H9 (cell line): ENCODE results near the gene MORF4L1. TPM values are rescaled to one million over a fixed set of nuclear protein-coding genes. Genes with fewer than 3 reads are reported as not detected.

Experiments used
- DNase-seq: peaks from one replicate; pipeline ENCODE4 v3.0.0-alpha.2; 2017
- H2AFZ ChIP-seq: one replicate; pipeline ENCODE4 v1.6.1; 2013; ENCODE audit warnings: mild to moderate bottlenecking, low read length, control low read depth, moderate library complexity
- H2AK5ac ChIP-seq: 2 replicates; pipeline ENCODE4 v1.6.1; 2013; ENCODE audit warnings: low read length, control low read depth, mixed read lengths; ENCODE audit not compliant: insufficient read length
- H2BK120ac ChIP-seq: one replicate; pipeline ENCODE4 v1.6.1; 2013; ENCODE audit warnings: low read depth, mild to moderate bottlenecking, low read length, control low read depth, inconsistent platforms; ENCODE audit not compliant: poor library complexity, severe bottlenecking
- H2BK12ac ChIP-seq: 2 replicates; pipeline ENCODE4 v1.6.1; 2013; ENCODE audit warnings: low read length, control low read depth, mixed read lengths, low read depth; ENCODE audit not compliant: insufficient read length
- H2BK15ac ChIP-seq: 2 replicates; pipeline ENCODE4 v1.6.1; 2013; ENCODE audit warnings: low read depth, low read length, control low read depth
- H2BK20ac ChIP-seq: one replicate; pipeline ENCODE4 v1.6.1; 2013; ENCODE audit warnings: low read depth, mild to moderate bottlenecking, low read length, control low read depth, inconsistent platforms; ENCODE audit not compliant: poor library complexity, severe bottlenecking
- H2BK5ac ChIP-seq: 2 replicates; pipeline ENCODE4 v1.6.1; 2013; ENCODE audit warnings: low read length, control low read depth, mixed read lengths; ENCODE audit not compliant: insufficient read length
- H3K14ac ChIP-seq: 2 replicates; pipeline ENCODE4 v1.6.1; 2013; ENCODE audit warnings: low read length, control low read depth; ENCODE audit not compliant: insufficient read depth
- H3K18ac ChIP-seq: 2 replicates; pipeline ENCODE4 v1.6.1; 2013; ENCODE audit warnings: low read depth, mild to moderate bottlenecking, mixed read lengths, low read length, control low read depth; ENCODE audit not compliant: insufficient read length
- H3K23ac ChIP-seq: 2 replicates; pipeline ENCODE4 v1.6.1; 2013; ENCODE audit warnings: low read length, control low read depth, mixed read lengths, low read depth; ENCODE audit not compliant: insufficient read length
- H3K23me2 ChIP-seq: 2 replicates; pipeline ENCODE4 v1.6.1; 2013; ENCODE audit warnings: low read depth, mild to moderate bottlenecking, mixed read lengths, low read length, control low read depth; ENCODE audit not compliant: insufficient read length, poor library complexity, severe bottlenecking
- H3K27ac ChIP-seq: 2 replicates; pipeline ENCODE4 v1.5.1; 2013; ENCODE audit warnings: low read length, control low read depth, mixed read lengths, low read depth; ENCODE audit not compliant: insufficient read length
- H3K27me3 ChIP-seq: 2 replicates; pipeline ENCODE4 v1.6.1; 2013; ENCODE audit warnings: low read length, control low read depth, inconsistent platforms; ENCODE audit not compliant: insufficient read depth
- H3K4ac ChIP-seq: 2 replicates; pipeline ENCODE4 v1.6.1; 2013; ENCODE audit warnings: low read depth, mild to moderate bottlenecking, control low read depth, inconsistent platforms, low read length, moderate library complexity
- H3K4me1 ChIP-seq: 2 replicates; pipeline ENCODE4 v1.6.1; 2013; ENCODE audit warnings: low read length, control low read depth, inconsistent platforms; ENCODE audit not compliant: insufficient read depth
- H3K4me2 ChIP-seq: 2 replicates; pipeline ENCODE4 v1.6.1; 2013; ENCODE audit warnings: low read length, control low read depth, mixed read lengths; ENCODE audit not compliant: insufficient read length, insufficient read depth
- H3K56ac ChIP-seq: 2 replicates; pipeline ENCODE4 v1.6.1; 2013; ENCODE audit warnings: low read depth, mild to moderate bottlenecking, mixed read lengths, low read length, control low read depth; ENCODE audit not compliant: insufficient read length
- H3K79me1 ChIP-seq: 2 replicates; pipeline ENCODE4 v1.6.1; 2013; ENCODE audit warnings: low read depth, mild to moderate bottlenecking, moderate library complexity, low read length, control low read depth, inconsistent platforms; ENCODE audit not compliant: insufficient read depth, poor library complexity, severe bottlenecking
- H3K79me2 ChIP-seq: 2 replicates; pipeline ENCODE4 v1.6.1; 2013; ENCODE audit warnings: low read length, control low read depth, inconsistent platforms; ENCODE audit not compliant: insufficient read depth
- H3K9ac ChIP-seq: 2 replicates; pipeline ENCODE4 v1.6.1; 2013; ENCODE audit warnings: low read length, control low read depth, mixed read lengths; ENCODE audit not compliant: insufficient read length; ENCODE audit errors: extremely low read depth
- H3K9me3 ChIP-seq: one replicate; pipeline ENCODE4 v1.6.1; 2013; ENCODE audit warnings: low read depth, low read length, inconsistent platforms; ENCODE audit not compliant: control insufficient read depth
- H3T11ph ChIP-seq: one replicate; pipeline ENCODE4 v1.6.1; 2013; ENCODE audit warnings: mild to moderate bottlenecking, low read length, control low read depth, inconsistent platforms
- H4K20me1 ChIP-seq: one replicate; pipeline ENCODE4 v1.6.1; 2013; ENCODE audit not compliant: control insufficient read depth, insufficient read length, insufficient read depth
- H4K5ac ChIP-seq: 2 replicates; pipeline ENCODE4 v1.6.1; 2013; ENCODE audit warnings: low read depth, mild to moderate bottlenecking, mixed read lengths, low read length, control low read depth; ENCODE audit not compliant: insufficient read length
- H4K8ac ChIP-seq: replicated peaks from 2 replicates; pipeline ENCODE4 v1.6.1; 2013; ENCODE audit warnings: low read length, control low read depth, mixed read lengths, low read depth; ENCODE audit not compliant: insufficient read length
- H4K91ac ChIP-seq: 2 replicates; pipeline ENCODE4 v1.6.1; 2013; ENCODE audit warnings: low read depth, mild to moderate bottlenecking, moderate library complexity, mixed read lengths, low read length, control low read depth; ENCODE audit not compliant: insufficient read length
- H3K27ac Mint-ChIP-seq, 3 experiments: 2 replicates in 2 of 3; 3 replicates in 1 of 3; pipeline ENCODE4 v1.8.0; 2020 to 2021; ENCODE audit warnings: mixed read lengths in 3 of 3, mild to moderate bottlenecking in 1 of 3, moderate library complexity in 1 of 3
- H3K27me3 Mint-ChIP-seq: 2 replicates; pipeline ENCODE4 v1.8.0; 2021; ENCODE audit warnings: low read depth, mild to moderate bottlenecking, moderate library complexity, mixed read lengths
- H3K36me3 Mint-ChIP-seq, 3 experiments: 2 replicates in 2 of 3; 3 replicates in 1 of 3; pipeline ENCODE4 v1.8.0; 2020 to 2021; ENCODE audit warnings: low read depth in 3 of 3, mixed read lengths in 3 of 3; ENCODE audit not compliant: insufficient read depth in 1 of 3
- H3K4me1 Mint-ChIP-seq, 2 experiments: 2 replicates each; pipeline ENCODE4 v1.8.0; 2020; ENCODE audit warnings: mixed read lengths in 2 of 2
- H3K4me3 Mint-ChIP-seq, 2 experiments: 2 replicates in 1 of 2; 3 replicates in 1 of 2; pipeline ENCODE4 v1.8.0; 2020 to 2021; ENCODE audit warnings: mild to moderate bottlenecking in 2 of 2, mixed read lengths in 2 of 2, moderate library complexity in 1 of 2
- H3K9me3 Mint-ChIP-seq, 2 experiments: 2 replicates in 1 of 2; 3 replicates in 1 of 2; pipeline ENCODE4 v1.8.0; 2020; ENCODE audit warnings: mild to moderate bottlenecking in 2 of 2, mixed read lengths in 2 of 2, moderate library complexity in 1 of 2
- WGBS: extraction: QIAGEN DNeasy Blood & Tissue Kit; methylation state at CpG from one replicate; pipeline ENCODE4 v1.1.7; 2013; ENCODE audit warnings: missing lambda C conversion rate, low lambda C conversion rate, mixed read lengths; ENCODE audit not compliant: insufficient read length; ENCODE audit errors: extremely low coverage; 5-methylcytosine and 5-hydroxymethylcytosine counted together
- total RNA-seq: library from RNA; stranded (reverse); gene quantifications from 2 replicates; pipeline ENCODE4 v1.2.1, GENCODE V29; 2021
- TF ChIP-seq, protein P1 (sequence below): fragments of 200-600 bp; sonication (generic); conservative IDR thresholded peaks from 3 replicates; pipeline ENCODE4 v1.8.0; 2021; ENCODE audit warnings: antibody characterized with exemption, mild to moderate bottlenecking

Gene MORF4L1
- total RNA-seq, 1 experiment from 2014 or later: 544 TPM

- H3K4ac ChIP-seq: no peak overlapping the region
- TF ChIP-seq, protein P1, sequence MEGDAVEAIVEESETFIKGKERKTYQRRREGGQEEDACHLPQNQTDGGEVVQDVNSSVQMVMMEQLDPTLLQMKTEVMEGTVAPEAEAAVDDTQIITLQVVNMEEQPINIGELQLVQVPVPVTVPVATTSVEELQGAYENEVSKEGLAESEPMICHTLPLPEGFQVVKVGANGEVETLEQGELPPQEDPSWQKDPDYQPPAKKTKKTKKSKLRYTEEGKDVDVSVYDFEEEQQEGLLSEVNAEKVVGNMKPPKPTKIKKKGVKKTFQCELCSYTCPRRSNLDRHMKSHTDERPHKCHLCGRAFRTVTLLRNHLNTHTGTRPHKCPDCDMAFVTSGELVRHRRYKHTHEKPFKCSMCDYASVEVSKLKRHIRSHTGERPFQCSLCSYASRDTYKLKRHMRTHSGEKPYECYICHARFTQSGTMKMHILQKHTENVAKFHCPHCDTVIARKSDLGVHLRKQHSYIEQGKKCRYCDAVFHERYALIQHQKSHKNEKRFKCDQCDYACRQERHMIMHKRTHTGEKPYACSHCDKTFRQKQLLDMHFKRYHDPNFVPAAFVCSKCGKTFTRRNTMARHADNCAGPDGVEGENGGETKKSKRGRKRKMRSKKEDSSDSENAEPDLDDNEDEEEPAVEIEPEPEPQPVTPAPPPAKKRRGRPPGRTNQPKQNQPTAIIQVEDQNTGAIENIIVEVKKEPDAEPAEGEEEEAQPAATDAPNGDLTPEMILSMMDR: no peak
- peaks cover 4% of the 10 kb centered on the region; the same call in 1 of the 2 replicates for H3K4me1 ChIP-seq
- Mint-ChIP-seq H3K27ac (no peak overlapping the region), H3K36me3 (no peaks in the 10 kb centered on the region; a peak in 1 of 7 replicates), H3K27me3 (peaks cover 49% of the 10 kb centered on the region), H3K4me1 (peaks cover 16 to 23% of the 10 kb centered on the region in 2 experiments), H3K9me3 (no peaks in the 10 kb centered on the region), H3K4me3 (no peak overlapping the region)
- no peak overlapping the region for H3K9ac ChIP-seq
- H4K8ac ChIP-seq: no peak overlapping the region
- no peak overlapping the region for H3K18ac ChIP-seq
- no peak overlapping the region for H2AFZ ChIP-seq
- no peak overlapping the region; the same call in 1 of the 2 replicates for H3K14ac ChIP-seq
- H2BK15ac ChIP-seq: no peak overlapping the region
- no CpG with 5 or more reads among the region's 5 CpGs for WGBS
- H4K20me1 ChIP-seq: no peaks in the 10 kb centered on the region
- no peaks in the 10 kb centered on the region; the same call in 1 of the 2 replicates for H3K27me3 ChIP-seq
- H4K91ac ChIP-seq: no peak overlapping the region
- no peak for DNase-seq
- H3T11ph ChIP-seq: no peak overlapping the region
- H2BK20ac ChIP-seq: no peak overlapping the region
- H2BK12ac ChIP-seq: no peak overlapping the region
- no peak overlapping the region for H3K27ac ChIP-seq
- no peak overlapping the region for H2AK5ac ChIP-seq
- H3K4me2 ChIP-seq: no peak overlapping the region
- no peaks in the 10 kb centered on the region for H3K79me1 ChIP-seq
- no peak overlapping the region for H4K5ac ChIP-seq
- H3K9me3 ChIP-seq: no peaks in the 10 kb centered on the region
- H3K79me2 ChIP-seq: no peaks in the 10 kb centered on the region
- peaks cover 8% of the 10 kb centered on the region for H3K23me2 ChIP-seq
- no peak overlapping the region for H3K56ac ChIP-seq
- H2BK5ac ChIP-seq: no peak overlapping the region
- H3K23ac ChIP-seq: no peak overlapping the region
- no peak overlapping the region for H2BK120ac ChIP-seq
These were observed 73.8 kb downstream of the MORF4L1 start for GRCh38 chr15:78946493-78946892.
